NCI-H82 treated with DMSO at 0.1 percent for 48 hours (cell line): ENCODE results near the gene CHID1.
A peak's percentile ranks its signal among the peaks of the same experiment; 100 is the strongest.

ENCODE experiments used
- DNase-seq: peaks from one replicate; lab custom pipeline; 2025; ENCODE audit not compliant: unreplicated experiment; lab: John Stamatoyannopoulos, UW

The CHID1 gene

DNA sequence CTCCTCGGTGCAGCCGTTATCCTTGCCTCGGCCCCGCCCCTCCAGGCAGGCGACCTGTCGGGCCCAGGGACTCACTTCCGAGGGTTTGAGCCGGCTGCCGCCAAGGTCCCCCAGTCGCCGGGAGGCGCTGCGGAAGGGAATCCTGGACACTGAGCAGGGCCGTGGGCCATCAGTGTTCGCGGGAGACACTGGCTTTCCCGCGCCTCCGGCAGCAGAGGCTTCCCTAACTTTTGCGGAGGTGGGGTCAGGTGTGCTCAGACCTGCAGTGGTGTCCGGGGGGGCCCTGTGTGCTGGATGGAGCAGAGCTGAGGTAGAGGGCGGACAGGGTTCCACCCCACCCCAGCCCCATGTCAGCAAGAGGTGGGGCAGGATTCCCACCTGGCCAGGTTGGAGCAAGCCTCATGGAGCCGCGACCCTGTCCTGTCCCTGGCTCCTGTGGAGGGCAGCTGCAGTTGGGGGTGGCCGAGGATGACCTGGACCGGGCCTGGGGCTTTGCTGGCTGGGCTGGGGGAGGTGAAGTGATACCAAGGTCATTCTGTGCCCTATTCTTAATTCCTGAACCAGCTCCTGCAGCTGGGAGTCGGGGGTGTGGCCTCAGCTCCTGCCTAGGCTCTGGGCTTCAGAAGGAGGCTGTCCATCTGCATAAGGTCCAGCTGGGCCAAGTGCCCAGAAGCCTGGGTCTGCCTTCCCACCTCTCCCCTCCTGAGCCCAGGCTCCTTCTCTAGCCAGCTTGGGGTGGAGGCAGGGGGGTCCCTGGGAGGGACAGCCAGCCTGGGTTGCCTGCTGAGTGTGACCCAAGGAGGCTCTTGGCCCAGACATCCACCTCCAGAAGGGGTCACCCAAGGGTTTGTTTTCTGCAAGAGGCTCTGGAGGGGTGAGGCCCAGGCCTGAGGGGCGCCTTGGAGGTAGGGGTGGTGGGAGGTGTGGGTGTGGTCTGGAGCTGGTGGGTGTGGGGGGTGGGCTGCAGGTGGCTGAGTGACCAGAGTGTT is 59.5 kb downstream of the CHID1 start:
- no peak for DNase-seq

GRCh38 chr11:849951-850774 is 60.4 kb downstream of the CHID1 start:
- DNase-seq: no peak

DNA sequence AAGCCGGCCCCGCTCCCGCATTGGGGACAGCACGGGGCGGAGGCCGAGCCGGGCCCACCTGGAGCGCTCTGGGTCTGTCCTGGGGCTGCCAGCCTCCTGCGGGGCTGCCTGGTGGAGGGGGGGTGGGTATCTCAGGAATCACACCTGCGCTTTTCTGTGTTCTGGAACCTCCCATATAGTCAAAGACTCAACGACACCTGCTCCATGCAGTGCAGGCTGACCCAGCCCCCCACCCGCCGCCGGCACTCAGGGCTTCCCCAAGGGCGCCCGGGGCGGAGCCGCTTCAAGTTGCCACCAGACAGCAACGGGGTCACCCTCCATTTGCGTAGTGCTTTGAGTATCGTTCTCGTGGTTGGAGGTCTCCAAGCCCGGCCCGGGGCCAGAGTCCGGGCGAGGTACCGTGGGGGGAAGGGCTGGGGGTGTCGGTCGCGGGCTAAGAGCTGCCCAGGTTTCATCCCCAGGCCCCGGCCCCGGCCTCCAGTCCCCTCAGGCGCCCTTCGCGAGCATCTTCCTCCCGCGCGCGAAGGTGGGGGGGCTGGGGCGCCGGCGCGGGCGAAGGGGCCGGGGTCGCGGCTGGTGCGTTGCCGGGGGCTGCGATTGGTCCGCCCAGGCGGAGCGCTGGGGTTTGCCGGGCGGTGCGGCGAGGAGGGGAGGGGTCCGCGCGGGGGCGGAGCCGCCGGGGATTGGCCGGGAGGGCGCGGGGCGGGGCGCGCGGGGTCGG is 61.3 kb downstream of the CHID1 start:
- DNase-seq: peak; percentile 27

GRCh38 chr11:848380-848931 is 62.2 kb downstream of the CHID1 start:
- no peak for DNase-seq

GRCh38 chr11:847876-848275 is 62.7 kb downstream of the CHID1 start:
- no peak for DNase-seq

DNA sequence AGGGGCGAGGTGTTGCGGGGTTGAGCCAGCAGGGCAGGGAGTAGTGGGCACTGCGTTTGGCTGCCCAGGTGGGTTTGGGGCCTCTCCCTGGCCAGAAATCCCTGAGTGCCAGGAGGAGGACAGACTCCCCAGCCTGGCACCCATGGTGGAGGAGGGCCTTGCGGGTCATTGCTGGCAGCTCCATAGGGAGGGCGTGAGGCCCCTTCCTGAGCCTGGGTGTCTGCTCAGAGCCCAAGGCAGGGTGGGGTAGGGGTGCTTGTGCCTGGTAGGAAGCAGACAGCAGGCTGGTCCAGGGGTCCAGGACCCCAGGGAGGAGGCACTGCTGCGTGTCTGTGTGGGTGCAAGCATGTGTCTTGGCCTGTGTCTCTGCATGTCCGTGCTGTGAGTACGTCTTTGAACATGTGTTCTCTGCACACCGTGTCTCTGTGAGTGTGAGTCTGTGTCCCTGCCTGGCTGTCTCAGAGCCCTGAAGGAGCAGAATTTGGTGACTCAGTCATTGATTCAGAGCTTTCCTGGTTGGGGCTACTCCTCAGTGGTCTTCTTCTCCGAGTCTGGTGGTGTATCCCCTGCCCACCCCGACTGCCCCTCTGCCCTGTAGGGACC is 64.0 kb downstream of the CHID1 start:
- no peak for DNase-seq

DNA sequence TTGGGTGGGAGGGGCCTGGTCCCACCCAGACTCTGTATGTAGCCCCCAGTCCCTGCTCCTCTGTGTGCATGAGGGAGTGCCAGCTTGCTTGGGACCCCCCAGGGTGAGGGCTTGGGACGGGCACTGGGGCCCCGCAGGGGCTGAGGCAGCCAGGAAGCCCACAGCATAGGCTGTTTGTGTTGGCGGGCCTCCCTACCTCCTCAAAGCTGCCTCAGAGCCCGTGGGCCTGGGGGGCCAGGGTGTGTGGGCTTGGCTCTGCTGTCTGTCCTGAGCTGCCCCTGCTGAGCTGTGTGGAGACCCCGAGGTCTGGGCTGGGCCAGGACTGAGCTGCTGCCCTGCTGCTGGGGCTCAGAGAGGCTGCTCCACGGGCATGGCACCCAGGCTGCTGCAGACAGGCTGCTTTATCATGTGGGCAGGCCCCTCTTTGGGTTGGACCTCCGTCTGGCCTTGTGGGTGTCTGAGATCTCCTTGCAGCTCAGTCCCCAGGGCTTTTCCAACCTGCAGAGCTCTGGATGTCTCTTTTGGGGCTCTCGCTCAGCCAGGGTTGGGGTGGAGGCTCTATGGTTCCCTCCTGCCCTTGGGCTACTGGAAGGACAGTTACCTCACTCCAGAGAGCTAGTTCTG is 64.6 kb downstream of the CHID1 start:
- no peak for DNase-seq

GRCh38 chr11:844693-845644 is 65.6 kb downstream of the CHID1 start:
- DNase-seq: no peak

DNA sequence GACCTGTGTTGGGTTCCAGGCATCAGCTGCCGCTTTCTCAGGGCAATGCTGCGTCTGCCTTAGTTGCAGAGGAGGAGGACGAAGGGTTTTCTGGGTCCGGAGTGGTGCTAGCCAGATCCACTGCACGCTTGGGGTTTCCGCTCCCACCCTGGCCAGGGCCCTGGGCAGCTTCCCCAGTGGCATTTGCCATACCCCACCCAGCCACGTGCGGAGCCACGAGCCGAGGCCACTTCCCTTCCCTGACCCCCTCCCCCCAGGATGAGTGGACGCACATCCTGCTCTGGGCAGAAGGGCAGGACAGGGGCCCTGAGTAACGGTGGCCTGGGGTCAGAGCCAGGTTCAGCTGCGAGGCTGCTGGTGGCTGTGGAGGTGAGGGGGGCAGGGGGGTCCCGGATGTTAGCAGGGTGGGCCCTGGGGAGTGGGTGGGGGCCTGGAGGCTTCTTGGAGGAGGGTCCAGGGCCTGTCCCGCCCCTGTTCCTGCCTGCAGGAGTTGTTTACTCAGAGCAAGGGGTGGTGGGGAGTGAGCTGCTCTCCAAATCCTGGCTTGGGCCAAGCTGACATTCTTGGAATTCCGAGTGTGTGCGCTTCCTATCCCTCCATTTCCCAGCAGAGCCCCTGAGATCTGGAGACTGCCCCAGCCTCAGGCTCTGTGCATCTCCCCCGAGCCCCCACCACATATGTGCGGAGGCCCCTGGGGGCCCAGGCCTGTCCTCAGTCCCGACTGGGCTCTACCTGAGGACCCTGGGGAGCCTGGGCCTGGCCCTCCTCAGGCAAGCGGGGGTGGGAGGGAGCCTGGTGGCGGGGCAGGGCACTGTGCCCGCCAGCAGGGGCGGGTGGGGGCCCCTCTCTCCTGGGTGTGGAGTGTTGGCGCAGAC is 66.6 kb downstream of the CHID1 start:
- no peak for DNase-seq

- no peak for DNase-seq
Observed at GRCh38 chr11:843086-843734, 67.4 kb downstream of the CHID1 start.

- peak; percentile 32 for DNase-seq
Observed at GRCh38 chr11:842370-843002, 68.1 kb downstream of the CHID1 start, which contains the start of the genes POLR2L and TSPAN4. Gene POLR2L, minus strand, starts transcription at chr11:842529. Its CDS starts 21 bp downstream, at chr11:842508. Gene TSPAN4, plus strand, starts transcription at chr11:842852. Its CDS starts 7,453 bp downstream, at chr11:850305.

GRCh38 chr11:841981-842369 is 68.6 kb downstream of the CHID1 start:
- no peak for DNase-seq

DNA sequence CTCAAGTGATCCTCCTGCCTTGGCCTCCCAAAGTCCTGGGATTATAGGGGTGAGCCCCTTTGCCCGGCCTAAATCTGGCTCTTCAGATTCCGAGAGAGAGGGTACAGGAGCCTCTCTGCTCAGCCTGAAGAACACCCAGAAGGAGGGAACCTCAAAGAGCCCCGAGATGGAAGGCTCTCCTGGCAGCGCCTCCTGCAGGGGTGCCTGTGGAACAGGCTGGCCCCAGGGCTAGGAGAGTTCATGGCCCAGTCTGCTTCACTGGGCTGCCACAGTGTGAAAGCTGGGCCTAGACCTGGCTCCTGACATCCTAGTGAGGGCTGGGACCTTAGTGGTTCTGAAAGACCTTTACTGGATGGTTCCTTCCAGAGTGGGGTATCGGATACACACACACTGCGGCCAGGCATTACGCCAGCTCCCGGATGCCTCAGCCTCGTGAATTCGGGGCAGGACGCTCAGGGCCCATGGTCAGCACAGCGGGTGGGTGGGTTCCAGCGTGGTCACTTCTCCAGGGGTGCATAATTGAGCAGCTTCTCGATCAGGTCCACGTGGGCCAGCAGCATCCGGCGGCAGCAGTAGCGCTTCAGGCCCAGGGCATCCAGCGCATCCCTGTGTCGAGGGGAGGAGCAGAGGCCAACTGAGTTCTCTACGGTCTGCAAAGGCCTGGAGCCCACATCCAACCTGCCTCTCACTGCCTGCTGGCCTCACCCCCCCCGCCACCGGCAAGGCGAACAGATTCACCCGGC is 70.6 kb downstream of the CHID1 start:
- no peak for DNase-seq

DNA sequence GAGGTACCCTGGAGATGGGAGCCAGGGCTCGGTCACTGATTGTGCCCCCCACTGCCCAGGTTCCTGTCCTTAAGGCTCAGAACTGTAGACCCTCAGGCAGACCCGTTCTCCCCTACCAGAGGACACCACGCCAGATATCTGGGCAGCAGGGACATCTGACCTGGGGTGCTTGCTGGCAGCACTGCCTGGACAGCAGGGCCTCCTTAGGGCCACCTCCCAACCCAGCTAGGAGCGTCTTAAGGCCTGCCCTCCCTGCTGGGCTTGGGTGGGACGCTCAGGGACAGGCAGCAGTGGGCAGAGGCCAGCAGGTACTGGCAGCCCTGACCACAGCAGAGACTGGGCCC is 71.4 kb downstream of the CHID1 start:
- DNase-seq: no peak

- DNase-seq: no peak
Observed at GRCh38 chr11:838441-839279, 72.0 kb downstream of the CHID1 start.

- DNase-seq: no peak
Observed at GRCh38 chr11:837990-838307, 72.7 kb downstream of the CHID1 start.
